Measurements from ENCODE around the gene CXCL14.

GRCh38 chr5:135549413-135549812, 29.4 kb downstream of the CXCL14 start:
- TF ChIP-seq EZH2 (IDR thresholded peaks at IDR 0.05; ENCODE audit: borderline replicate concordance, insufficient read depth, low read depth, low read length, poor library complexity, severe bottlenecking): no peak
- TF ChIP-seq CTCF (IDR thresholded peaks at IDR 0.05): no peak

Measured in B cell (primary cell).